ENCODE results near the gene TRANK1. TPM values are rescaled to one million over a fixed set of nuclear protein-coding genes. Genes with fewer than 3 reads are reported as not detected.

Gene TRANK1
- total RNA-seq, 1 experiment from 2014 or later, result 1.1 TPM

DNA sequence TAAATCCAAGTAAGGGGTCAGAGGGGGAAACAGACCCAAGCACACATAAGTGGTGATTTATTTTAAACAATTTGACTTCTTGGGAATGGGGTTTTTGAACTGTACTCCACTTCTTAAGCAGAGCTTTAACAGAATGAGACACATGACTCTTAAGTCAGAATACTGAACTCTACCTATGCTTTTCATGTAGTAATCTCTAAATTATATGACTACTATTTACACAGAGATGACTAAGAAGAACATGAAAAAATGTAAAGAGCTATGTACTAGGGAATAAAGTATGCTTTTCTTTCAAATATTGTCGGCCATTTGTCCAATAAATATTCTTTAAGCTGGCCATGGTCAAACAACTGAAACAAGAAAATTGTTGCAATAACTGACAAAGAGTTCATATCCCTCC, 35.2 kb downstream of the TRANK1 start:
- peaks cover 0 to 4% of the 10 kb centered on the region in 2 experiments; a peak in 1 of 4 replicates for H3K4me1 ChIP-seq (ENCODE audit: control insufficient read depth in 1 of 2, insufficient read depth in 2 of 2, low read length in 2 of 2)
- H3K27me3 ChIP-seq (ENCODE audit: insufficient read depth, low read length), result no peaks in the 10 kb centered on the region
- DNase-seq (ENCODE audit: low read depth, low spot score) (no peak), ATAC-seq (no peak)
- H3K4me2 ChIP-seq (ENCODE audit: low read length), result no peak overlapping the region
- H4K20me1 ChIP-seq (ENCODE audit: insufficient read depth), result no peaks in the 10 kb centered on the region
- ChIA-PET RAD21 (ENCODE audit: low non-redundant PET in 1 of 2, low total read pairs in 2 of 2, uncharacterized antibody in 2 of 2, unreplicated experiment in 2 of 2) (no interaction called here), POLR2A (no interaction called here), CTCF (no interaction called here)
- H3K9me2 ChIP-seq (ENCODE audit: insufficient read depth), result no peaks in the 10 kb centered on the region
- H3K4me3 ChIP-seq (replicated peaks in 1 of 2; ENCODE audit: low read depth in 1 of 2, low read length in 2 of 2), result no peak overlapping the region
- no peaks in the 10 kb centered on the region for H3K79me2 ChIP-seq (ENCODE audit: insufficient read depth, low read length)
- no peak overlapping the region for H3K27ac ChIP-seq (ENCODE audit: low read depth, low read length)
- intact Hi-C loops (cut with micrococcal nuclease), result no loop called here
- H3K36me3 ChIP-seq (ENCODE audit: control insufficient read depth in 1 of 2, insufficient read depth in 2 of 2, low read length in 2 of 2), result no peaks in the 10 kb centered on the region
- TF ChIP-seq TCF7L2 (IDR thresholded peaks at IDR 0.05; ENCODE audit: borderline replicate concordance, extremely low read depth, insufficient read depth, insufficient read length) (no peak), CBX3 (IDR thresholded peaks at IDR 0.05; ENCODE audit: low read depth) (no peak), EZH2phosphoT487 (IDR thresholded peaks at IDR 0.05; ENCODE audit: borderline replicate concordance) (no peak)
- BruUV-seq (replicated peaks), result no TSS peak
- no peak overlapping the region for H3K9ac ChIP-seq (ENCODE audit: low read length)
- no peaks in the 10 kb centered on the region for H3K9me3 ChIP-seq (ENCODE audit: control insufficient read depth in 1 of 2, insufficient read depth in 1 of 2, low read depth in 1 of 2, low read length in 2 of 2)
- H2AFZ ChIP-seq (ENCODE audit: low read depth, low read length, poor library complexity, severe bottlenecking), result no peak overlapping the region

DNA sequence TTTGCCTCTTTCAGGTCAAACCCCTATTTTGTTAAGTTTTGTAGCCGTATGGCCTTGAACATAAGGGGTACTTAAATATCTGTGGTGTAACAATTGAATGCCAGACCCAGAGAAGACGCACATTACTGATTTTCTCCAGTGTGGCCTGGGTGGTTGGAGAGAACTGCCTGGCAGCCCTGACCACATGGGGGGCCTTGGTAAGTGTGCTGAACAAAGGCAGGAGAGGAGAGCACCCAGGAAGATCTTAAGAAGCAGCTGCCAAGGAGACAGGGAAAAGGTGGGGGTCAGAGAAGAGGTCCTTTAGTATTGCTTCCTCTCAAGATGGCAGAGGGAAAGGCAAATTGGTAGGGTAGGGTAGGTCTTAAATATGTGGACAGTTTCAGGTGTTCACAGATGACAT, 35.7 kb downstream of the TRANK1 start:
- TF ChIP-seq POLR2A (IDR thresholded peaks at IDR 0.05; ENCODE audit: borderline replicate concordance, extremely low read depth, insufficient read depth, insufficient read length) (no peak), ELF1 (IDR thresholded peaks at IDR 0.05; ENCODE audit: borderline replicate concordance, low read depth) (no peak), RAD21 (IDR thresholded peaks at IDR 0.05; ENCODE audit: low read depth) (no peak)
- TF ChIP-seq, protein P1, sequence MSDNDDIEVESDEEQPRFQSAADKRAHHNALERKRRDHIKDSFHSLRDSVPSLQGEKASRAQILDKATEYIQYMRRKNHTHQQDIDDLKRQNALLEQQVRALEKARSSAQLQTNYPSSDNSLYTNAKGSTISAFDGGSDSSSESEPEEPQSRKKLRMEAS (IDR thresholded peaks at IDR 0.05), result no peak
- TF ChIP-seq, protein P2, sequence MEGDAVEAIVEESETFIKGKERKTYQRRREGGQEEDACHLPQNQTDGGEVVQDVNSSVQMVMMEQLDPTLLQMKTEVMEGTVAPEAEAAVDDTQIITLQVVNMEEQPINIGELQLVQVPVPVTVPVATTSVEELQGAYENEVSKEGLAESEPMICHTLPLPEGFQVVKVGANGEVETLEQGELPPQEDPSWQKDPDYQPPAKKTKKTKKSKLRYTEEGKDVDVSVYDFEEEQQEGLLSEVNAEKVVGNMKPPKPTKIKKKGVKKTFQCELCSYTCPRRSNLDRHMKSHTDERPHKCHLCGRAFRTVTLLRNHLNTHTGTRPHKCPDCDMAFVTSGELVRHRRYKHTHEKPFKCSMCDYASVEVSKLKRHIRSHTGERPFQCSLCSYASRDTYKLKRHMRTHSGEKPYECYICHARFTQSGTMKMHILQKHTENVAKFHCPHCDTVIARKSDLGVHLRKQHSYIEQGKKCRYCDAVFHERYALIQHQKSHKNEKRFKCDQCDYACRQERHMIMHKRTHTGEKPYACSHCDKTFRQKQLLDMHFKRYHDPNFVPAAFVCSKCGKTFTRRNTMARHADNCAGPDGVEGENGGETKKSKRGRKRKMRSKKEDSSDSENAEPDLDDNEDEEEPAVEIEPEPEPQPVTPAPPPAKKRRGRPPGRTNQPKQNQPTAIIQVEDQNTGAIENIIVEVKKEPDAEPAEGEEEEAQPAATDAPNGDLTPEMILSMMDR (IDR thresholded peaks at IDR 0.05 in 2 of 3, conservative IDR thresholded peaks at IDR 0.05 in 1 of 3; ENCODE audit: borderline replicate concordance in 1 of 3, insufficient read depth in 1 of 3, low read depth in 2 of 3, low read length in 2 of 3), result no peak
- DNase-seq (ENCODE audit: low read depth, low spot score) (no peak), ATAC-seq (no peak)
- H3K79me2 ChIP-seq (ENCODE audit: insufficient read depth, low read length), result no peaks in the 10 kb centered on the region
- no peaks in the 10 kb centered on the region for H3K36me3 ChIP-seq (ENCODE audit: control insufficient read depth in 1 of 2, insufficient read depth in 2 of 2, low read length in 2 of 2)
- no peaks in the 10 kb centered on the region for H3K9me3 ChIP-seq (ENCODE audit: control insufficient read depth in 1 of 2, insufficient read depth in 1 of 2, low read depth in 1 of 2, low read length in 2 of 2)
- no peak overlapping the region for H3K4me2 ChIP-seq (ENCODE audit: low read length)
- ChIA-PET RAD21 (ENCODE audit: low non-redundant PET in 1 of 2, low total read pairs in 2 of 2, uncharacterized antibody in 2 of 2, unreplicated experiment in 2 of 2) (no interaction called here), CTCF (no interaction called here), POLR2A (no interaction called here)
- no peaks in the 10 kb centered on the region for H3K27me3 ChIP-seq (ENCODE audit: insufficient read depth, low read length)
- no peak overlapping the region for H3K27ac ChIP-seq (ENCODE audit: low read depth, low read length)
- no peak overlapping the region for H3K4me3 ChIP-seq (replicated peaks in 1 of 2; ENCODE audit: low read depth in 1 of 2, low read length in 2 of 2)
- intact Hi-C loops (cut with micrococcal nuclease), result no loop called here
- H3K9ac ChIP-seq (ENCODE audit: low read length), result no peak overlapping the region
- BruUV-seq (replicated peaks), result no TSS peak
- H3K4me1 ChIP-seq (ENCODE audit: control insufficient read depth in 1 of 2, insufficient read depth in 2 of 2, low read length in 2 of 2), result peaks cover 0 to 4% of the 10 kb centered on the region in 2 experiments; a peak in 1 of 4 replicates
- H4K20me1 ChIP-seq (ENCODE audit: insufficient read depth), result no peaks in the 10 kb centered on the region
- no peaks in the 10 kb centered on the region for H3K9me2 ChIP-seq (ENCODE audit: insufficient read depth)
- H2AFZ ChIP-seq (ENCODE audit: low read depth, low read length, poor library complexity, severe bottlenecking), result no peak overlapping the region
